OCI-LY7 (cell line): ENCODE results near the gene TEX14. TPM values are rescaled to one million over a fixed set of nuclear protein-coding genes. Genes with fewer than 3 reads are reported as not detected.

Experiments
- BruUV-seq: library from RNA; stranded (reverse); fragments of 400-500 nt; replicated peaks from 2 replicates; lab custom pipeline; 2021; lab: Mats Ljungman, UMichigan
- CTCF ChIA-PET: fragments of 300-600 bp; sonication (Branson Sonifier 250); formaldehyde crosslinking; loops from one replicate; lab custom pipeline; 2022; ENCODE audit warnings: antibody characterized with exemption; ENCODE audit not compliant: unreplicated experiment; lab: Charles Lee
- POLR2A ChIA-PET: fragments of 300-600 bp; sonication (Branson Sonifier 250); formaldehyde crosslinking; loops from one replicate; lab custom pipeline; 2022; ENCODE audit warnings: antibody characterized with exemption; lab: Charles Lee
- DNase-seq: peaks from one replicate; pipeline ENCODE4 v3.0.0-alpha.2; 2015; ENCODE audit warnings: low spot score
- H2AFZ ChIP-seq: fragments of 200-600 bp; sonication (generic), shearing (Covaris generic); 2 replicates; pipeline ENCODE4 v1.6.1; 2014; ENCODE audit warnings: mild to moderate bottlenecking, antibody characterized with exemption, low read length, moderate library complexity
- H3K27ac ChIP-seq: fragments of 200-600 bp; sonication (generic); 2 replicates; pipeline ENCODE4 v1.5.1; 2014; ENCODE audit warnings: mixed run types, low read depth, mild to moderate bottlenecking, moderate library complexity, low read length, inconsistent platforms; ENCODE audit not compliant: poor library complexity, severe bottlenecking
- H3K36me3 ChIP-seq: fragments of 200-600 bp; sonication (generic); 2 replicates; pipeline ENCODE4 v1.6.1; 2014; ENCODE audit warnings: mild to moderate bottlenecking, antibody characterized with exemption, low read length, moderate library complexity, mixed read lengths; ENCODE audit not compliant: insufficient read depth
- H3K4me1 ChIP-seq: fragments of 200-600 bp; sonication (generic); 2 replicates; pipeline ENCODE4 v1.5.1; 2014; ENCODE audit warnings: mild to moderate bottlenecking, low read length; ENCODE audit not compliant: insufficient read depth, poor library complexity, severe bottlenecking
- H3K4me2 ChIP-seq: fragments of 200-600 bp; sonication (generic); 2 replicates; pipeline ENCODE4 v1.6.1; 2014; ENCODE audit warnings: mild to moderate bottlenecking, low read length
- H3K4me3 ChIP-seq: fragments of 200-600 bp; sonication (generic); 2 replicates; pipeline ENCODE4 v1.5.1; 2014; ENCODE audit warnings: mild to moderate bottlenecking, low read depth, low read length; ENCODE audit not compliant: poor library complexity, severe bottlenecking
- H3K79me2 ChIP-seq: fragments of 200-600 bp; sonication (generic); 2 replicates; pipeline ENCODE4 v1.6.1; 2016; ENCODE audit warnings: low read depth, mild to moderate bottlenecking, low read length, moderate library complexity, mixed read lengths; ENCODE audit not compliant: insufficient read depth
- H3K9me2 ChIP-seq: fragments of 200-600 bp; sonication (generic); 2 replicates; pipeline ENCODE4 v1.6.1; 2016; ENCODE audit warnings: mild to moderate bottlenecking, low read length, mixed read lengths; ENCODE audit not compliant: insufficient read depth
- H3K9me3 ChIP-seq: fragments of 200-600 bp; sonication (generic); 2 replicates; pipeline ENCODE4 v1.6.1; 2014; ENCODE audit warnings: mild to moderate bottlenecking, mixed run types, low read length, mixed read lengths
- H4K20me1 ChIP-seq: fragments of 200-600 bp; sonication (generic); 2 replicates; pipeline ENCODE4 v1.6.1; 2014; ENCODE audit warnings: mild to moderate bottlenecking, antibody characterized with exemption, low read length, moderate library complexity, mixed read lengths; ENCODE audit not compliant: insufficient read depth
- CTCF ChIP-seq: fragments of 200-600 bp; sonication (generic); conservative IDR thresholded peaks from 2 replicates; pipeline ENCODE4 v1.5.1; 2014; ENCODE audit warnings: mild to moderate bottlenecking, antibody characterized with exemption, low read length, moderate library complexity, mixed read lengths
- EZH2phosphoT487 ChIP-seq: fragments of 200-600 bp; sonication (generic); IDR thresholded peaks from 2 replicates; pipeline ENCODE4 v1.6.1; 2018; ENCODE audit warnings: low read depth, borderline replicate concordance, mild to moderate bottlenecking, mixed run types, antibody characterized with exemption, low read length, moderate library complexity, mixed read lengths
- intact Hi-C: fragments of 100-400 bp; cut with micrococcal nuclease; formaldehyde crosslinking; loops from one replicate; pipeline ENCODE4 v1.10.0; 2022; ENCODE audit not compliant: unreplicated experiment
- total RNA-seq, 2 experiments: library from RNA; depleted of rRNA in 1 of 2; stranded (reverse); fragments of >200 nt in 1 of 2; shearing (Covaris generic) in 1 of 2; gene quantifications; 2 replicates each; pipeline ENCODE4 v1.2.3, GENCODE V29; 2014 to 2022

The TEX14 gene
- total RNA-seq, 2 experiments from 2014 or later: 0.69 to 2.3 TPM

- H3K9me3 ChIP-seq: no peaks in the 10 kb centered on the region
- BruUV-seq: TSS peak; percentile 57
Measured at GRCh38 chr17:58517378-58517927, 174.4 kb downstream of the TEX14 start.

GRCh38 chr17:58516644-58517377 lies 175.0 kb downstream of the TEX14 start:
- intact Hi-C loops: loop anchor here (5.0 to 10.0 kb wide), 2 partner anchors 175 to 178 kb away; partner anchors contain the start of genes RAD51C and TEX14
- Histone ChIP-seq H3K27ac (peak overlapping the region; percentile 59), H3K4me3 (peak overlapping the region; percentile 86), H3K36me3 (peaks cover 11% of the 10 kb centered on the region), H3K79me2 (peaks cover 22% of the 10 kb centered on the region; the same call in 1 of the 2 replicates), H3K9me2 (no peaks in the 10 kb centered on the region), H3K4me1 (peaks cover 63% of the 10 kb centered on the region), H3K4me2 (peak overlapping the region; percentile 91), H4K20me1 (0 out of 2 replicates have a peak, but pooled peaks cover 4% of the 10 kb centered on the region), H3K9me3 (no peaks in the 10 kb centered on the region), H2AFZ (no peak overlapping the region)
- POLR2A ChIA-PET: interaction anchor here (1.0 to 2.5 kb wide), 2 partner anchors 115 kb away, joined by 3 to 22 read pairs; no protein-coding TSS in a partner anchor
- BruUV-seq: no TSS peak
- CTCF ChIA-PET: no interaction called here
- no peak for TF ChIP-seq EZH2phosphoT487
- TF ChIP-seq CTCF: no peak
- DNase-seq: no peak

More at GRCh38 chr17:58517378-58517927, 174.4 kb downstream of the TEX14 start:
- intact Hi-C loops: loop anchor here (5.0 to 10.0 kb wide), 2 partner anchors 175 to 177 kb away; partner anchors contain the start of genes RAD51C and TEX14
- peaks cover 63% of the 10 kb centered on the region for H3K4me1 ChIP-seq
- H3K4me2 ChIP-seq: peak overlapping the region; percentile 91
- H3K27ac ChIP-seq: peak overlapping the region; percentile 59
- POLR2A ChIA-PET: interaction anchor here (2.5 kb wide), 1 partner anchor 114 kb away, joined by 22 read pairs; no protein-coding TSS in a partner anchor
- H4K20me1 ChIP-seq: 0 out of 2 replicates have a peak, but pooled peaks cover 4% of the 10 kb centered on the region
- H3K9me2 ChIP-seq: no peaks in the 10 kb centered on the region
- H2AFZ ChIP-seq: no peak overlapping the region
- H3K4me3 ChIP-seq: peak overlapping the region; percentile 86
- H3K79me2 ChIP-seq: peaks cover 22% of the 10 kb centered on the region; the same call in 1 of the 2 replicates
- DNase-seq: no peak
- CTCF ChIA-PET: no interaction called here
- H3K36me3 ChIP-seq: peaks cover 5% of the 10 kb centered on the region
- TF ChIP-seq EZH2phosphoT487 (no peak), CTCF (no peak)
